Peyer's patch (tissue), 4 donors: ENCODE measurements around the gene CACNG3.

Experiments
- POLR2A ChIP-seq, 2 donors: fragments of 450-650 bp; IDR thresholded peaks; one replicate each; pipeline ENCODE4 v1.5.1; 2017; ENCODE audit warnings: antibody characterized with exemption in 2 of 2, mild to moderate bottlenecking in 2 of 2, moderate library complexity in 2 of 2
- TF ChIP-seq, protein P1 (sequence below), 6 experiments: fragments of 450-650 bp in 4 of 6; fragments of 200-600 bp in 2 of 6; sonication (generic) in 1 of 6; IDR thresholded peaks; one replicate each; pipeline ENCODE4 v1.5.1; 2017 to 2019; ENCODE audit warnings: antibody characterized with exemption in 6 of 6, mild to moderate bottlenecking in 3 of 6, moderate library complexity in 1 of 6

DNA sequence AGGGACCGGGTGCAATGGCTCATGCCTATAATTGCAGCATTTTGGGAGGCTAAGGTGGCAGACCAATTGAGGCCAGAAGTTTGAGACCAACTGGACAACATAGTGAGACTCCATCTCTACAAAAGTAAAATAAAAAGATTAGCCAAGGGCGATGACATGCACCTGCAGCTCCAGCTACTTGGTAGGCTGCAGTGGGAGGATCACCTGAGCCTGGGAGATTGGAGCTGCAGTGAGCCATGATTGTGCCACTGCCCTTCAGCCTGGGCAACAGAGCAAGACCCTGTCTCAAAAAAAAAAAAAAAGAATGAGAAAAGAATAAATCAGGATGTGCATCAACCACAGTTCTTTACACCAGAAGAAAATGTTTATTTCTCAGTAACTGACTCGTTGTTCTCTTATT, 76.0 kb downstream of the CACNG3 start:
- no peak for TF ChIP-seq POLR2A (IDR thresholded peaks at IDR 0.05)
- TF ChIP-seq, protein P1, sequence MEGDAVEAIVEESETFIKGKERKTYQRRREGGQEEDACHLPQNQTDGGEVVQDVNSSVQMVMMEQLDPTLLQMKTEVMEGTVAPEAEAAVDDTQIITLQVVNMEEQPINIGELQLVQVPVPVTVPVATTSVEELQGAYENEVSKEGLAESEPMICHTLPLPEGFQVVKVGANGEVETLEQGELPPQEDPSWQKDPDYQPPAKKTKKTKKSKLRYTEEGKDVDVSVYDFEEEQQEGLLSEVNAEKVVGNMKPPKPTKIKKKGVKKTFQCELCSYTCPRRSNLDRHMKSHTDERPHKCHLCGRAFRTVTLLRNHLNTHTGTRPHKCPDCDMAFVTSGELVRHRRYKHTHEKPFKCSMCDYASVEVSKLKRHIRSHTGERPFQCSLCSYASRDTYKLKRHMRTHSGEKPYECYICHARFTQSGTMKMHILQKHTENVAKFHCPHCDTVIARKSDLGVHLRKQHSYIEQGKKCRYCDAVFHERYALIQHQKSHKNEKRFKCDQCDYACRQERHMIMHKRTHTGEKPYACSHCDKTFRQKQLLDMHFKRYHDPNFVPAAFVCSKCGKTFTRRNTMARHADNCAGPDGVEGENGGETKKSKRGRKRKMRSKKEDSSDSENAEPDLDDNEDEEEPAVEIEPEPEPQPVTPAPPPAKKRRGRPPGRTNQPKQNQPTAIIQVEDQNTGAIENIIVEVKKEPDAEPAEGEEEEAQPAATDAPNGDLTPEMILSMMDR (IDR thresholded peaks at IDR 0.05), result no peak
